MM.1S (cell line): ENCODE measurements around the gene TMEM184B.

ENCODE experiments used
- DNase-seq: peaks from one replicate; pipeline ENCODE4 v3.0.0-alpha.2; 2015
- H2AFZ ChIP-seq: fragments of 300-600 bp; sonication (generic); 2 replicates; pipeline ENCODE4 v1.6.0; 2016; ENCODE audit warnings: antibody characterized with exemption, low read length
- H3F3A ChIP-seq: fragments of 300-600 bp; sonication (generic); 2 replicates; pipeline ENCODE4 v1.6.1; 2016; ENCODE audit warnings: mild to moderate bottlenecking, antibody characterized with exemption, low read length, moderate library complexity, mixed read lengths; ENCODE audit not compliant: insufficient read depth
- H3K27ac ChIP-seq: fragments of 300-600 bp; sonication (generic); 2 replicates; pipeline ENCODE4 v1.5.1; 2016; ENCODE audit warnings: mild to moderate bottlenecking, low read length
- H3K27me3 ChIP-seq: fragments of 300-600 bp; sonication (generic); replicated peaks from 2 replicates; pipeline ENCODE4 v1.6.0; 2016; ENCODE audit warnings: low read length; ENCODE audit not compliant: insufficient read depth
- H3K36me3 ChIP-seq: fragments of 300-600 bp; sonication (generic); replicated peaks from 2 replicates; pipeline ENCODE4 v1.6.1; 2016; ENCODE audit warnings: mild to moderate bottlenecking, low read length, mixed read lengths; ENCODE audit not compliant: insufficient read depth
- H3K4me1 ChIP-seq: fragments of 300-600 bp; sonication (generic); 2 replicates; pipeline ENCODE4 v1.6.1; 2016; ENCODE audit warnings: low read length, mixed read lengths
- H3K4me2 ChIP-seq: fragments of 300-600 bp; sonication (generic); 2 replicates; pipeline ENCODE4 v1.6.0; 2016; ENCODE audit warnings: low read depth, low read length
- H3K4me3 ChIP-seq: fragments of 300-600 bp; sonication (generic); 2 replicates; pipeline ENCODE4 v1.5.1; 2016; ENCODE audit warnings: low read length, mixed read lengths
- H3K79me2 ChIP-seq: fragments of 300-600 bp; sonication (generic); 2 replicates; pipeline ENCODE4 v1.6.1; 2016; ENCODE audit warnings: mixed run types, low read length, mixed read lengths
- H3K9ac ChIP-seq: fragments of 300-600 bp; sonication (generic); 2 replicates; pipeline ENCODE4 v1.6.1; 2016; ENCODE audit warnings: low read length, mixed read lengths
- H3K9me2 ChIP-seq: fragments of 300-600 bp; sonication (generic); replicated peaks from 2 replicates; pipeline ENCODE4 v1.6.1; 2016; ENCODE audit warnings: mild to moderate bottlenecking, low read length, mixed read lengths; ENCODE audit not compliant: insufficient read depth
- H3K9me3 ChIP-seq: fragments of 300-600 bp; sonication (generic); replicated peaks from 2 replicates; pipeline ENCODE4 v1.6.1; 2016; ENCODE audit warnings: mild to moderate bottlenecking, low read length, mixed read lengths; ENCODE audit not compliant: insufficient read depth
- H4K20me1 ChIP-seq: fragments of 300-600 bp; sonication (generic); 2 replicates; pipeline ENCODE4 v1.6.1; 2016; ENCODE audit warnings: mild to moderate bottlenecking, low read length, moderate library complexity, mixed read lengths; ENCODE audit not compliant: insufficient read depth
- CTCF ChIP-seq: fragments of 300-600 bp; sonication (generic); IDR thresholded peaks from 2 replicates; pipeline ENCODE4 v1.5.1; 2016; ENCODE audit warnings: antibody characterized with exemption, low read length, mixed read lengths
- EZH2 ChIP-seq: fragments of 300-600 bp; sonication (generic); optimal IDR thresholded peaks from 2 replicates; pipeline ENCODE3; 2017; ENCODE audit warnings: low read depth, mild to moderate bottlenecking, antibody characterized with exemption, low read length, mixed read lengths
- EZH2phosphoT487 ChIP-seq: fragments of 300-600 bp; sonication (generic); IDR thresholded peaks from 2 replicates; pipeline ENCODE4 v1.6.1; 2018; ENCODE audit warnings: antibody characterized with exemption, low read length

The TMEM184B gene

GRCh38 chr22:38310518-38311322, 37.9 kb upstream of the TMEM184B start:
- H4K20me1 ChIP-seq, result peaks cover 36% of the 10 kb centered on the region; the same call in 1 of the 2 replicates
- peak overlapping the region; percentile 93; the same call in 1 of the 2 replicates for H3K27ac ChIP-seq
- H3K9ac ChIP-seq, result peak overlapping the region; percentile 24; the same call in 1 of the 2 replicates
- H3K36me3 ChIP-seq, result no peaks in the 10 kb centered on the region
- no peaks in the 10 kb centered on the region for H3K9me3 ChIP-seq
- peaks cover 89% of the 10 kb centered on the region for H3F3A ChIP-seq
- H3K4me1 ChIP-seq, result peaks cover 67% of the 10 kb centered on the region
- DNase-seq, result no peak
- no peak overlapping the region for H2AFZ ChIP-seq
- H3K27me3 ChIP-seq, result no peaks in the 10 kb centered on the region
- peak overlapping the region; percentile 24; the same call in 1 of the 2 replicates for H3K4me3 ChIP-seq
- TF ChIP-seq EZH2 (no peak), CTCF (no peak)
- no peaks in the 10 kb centered on the region for H3K9me2 ChIP-seq
- peaks cover 98% of the 10 kb centered on the region for H3K79me2 ChIP-seq
- peak overlapping the region; percentile 99 for H3K4me2 ChIP-seq

- peak overlapping the region; percentile 93; the same call in 1 of the 2 replicates for H3K27ac ChIP-seq
- no peaks in the 10 kb centered on the region for H3K36me3 ChIP-seq
- H2AFZ ChIP-seq, result no peak overlapping the region
- H3K79me2 ChIP-seq, result peaks cover 97% of the 10 kb centered on the region
- H4K20me1 ChIP-seq, result peaks cover 41% of the 10 kb centered on the region
- peak overlapping the region; percentile 24; the same call in 1 of the 2 replicates for H3K9ac ChIP-seq
- no peaks in the 10 kb centered on the region for H3K9me3 ChIP-seq
- H3K27me3 ChIP-seq, result no peaks in the 10 kb centered on the region
- peaks cover 89% of the 10 kb centered on the region for H3F3A ChIP-seq
- H3K4me2 ChIP-seq, result peak overlapping the region; percentile 99
- TF ChIP-seq CTCF, result no peak
- TF ChIP-seq EZH2, result no peak
- TF ChIP-seq EZH2phosphoT487, result no peak
- 0 out of 2 replicates have a peak overlapping the region, but pooled peaks have one; percentile 6 for H3K4me3 ChIP-seq
- no peak for DNase-seq
- H3K4me1 ChIP-seq, result peaks cover 75% of the 10 kb centered on the region
- no peaks in the 10 kb centered on the region for H3K9me2 ChIP-seq
Measured at GRCh38 chr22:38309614-38310517, 37.1 kb upstream of the TMEM184B start.

GRCh38 chr22:38308791-38309498, 36.1 kb upstream of the TMEM184B start:
- H3K36me3 ChIP-seq, result peaks cover 7% of the 10 kb centered on the region
- DNase-seq, result peak; percentile 41
- H3K4me1 ChIP-seq, result peaks cover 83% of the 10 kb centered on the region
- H3K9me2 ChIP-seq, result no peaks in the 10 kb centered on the region
- TF ChIP-seq CTCF (no peak), EZH2 (no peak), EZH2phosphoT487 (no peak)
- peak overlapping the region; percentile 10; the same call in 1 of the 2 replicates for H3K4me3 ChIP-seq
- H3K4me2 ChIP-seq, result peak overlapping the region; percentile 99
- no peaks in the 10 kb centered on the region for H3K27me3 ChIP-seq
- H3F3A ChIP-seq, result peaks cover 84% of the 10 kb centered on the region
- no peak overlapping the region for H2AFZ ChIP-seq
- peaks cover 97% of the 10 kb centered on the region for H3K79me2 ChIP-seq
- peak overlapping the region; percentile 93 for H3K27ac ChIP-seq
- peak overlapping the region; percentile 23; the same call in 1 of the 2 replicates for H3K9ac ChIP-seq
- H4K20me1 ChIP-seq, result peaks cover 49% of the 10 kb centered on the region
- no peaks in the 10 kb centered on the region for H3K9me3 ChIP-seq
